Dermis microvascular lymphatic vessel endothelial cell (primary cell): ENCODE results near the gene RUFY1. TPM values are rescaled to one million over a fixed set of nuclear protein-coding genes. Genes with fewer than 3 reads are reported as not detected.

Experiments
- DNase-seq, 2 donors: peaks; one replicate each; pipeline versions ENCODE4 v3.0.0 to v3.0.0-alpha.2; 2010; ENCODE audit warnings: low read depth in 2 of 2
- total RNA-seq: library from RNA; depleted of rRNA; stranded (reverse); fragments of >200 nt; gene quantifications from 2 replicates; pipeline ENCODE4 v1.2.1, GENCODE V29; 2014

The RUFY1 gene
- total RNA-seq, 1 donor from 2014 or later, result 42.6 TPM

GRCh38 chr5:179605026-179605833, 54.9 kb downstream of the RUFY1 start:
- no peak for DNase-seq

- DNase-seq, result no peak
Observed at GRCh38 chr5:179606071-179606909, 55.9 kb downstream of the RUFY1 start.

- DNase-seq, result no peak
Observed at GRCh38 chr5:179606910-179607159, 56.5 kb downstream of the RUFY1 start.

- DNase-seq, result no peak
Observed at GRCh38 chr5:179607160-179607931, 57.0 kb downstream of the RUFY1 start.

- DNase-seq, result no peak
Observed at GRCh38 chr5:179608131-179608581, 57.8 kb downstream of the RUFY1 start.

GRCh38 chr5:179609834-179610108, 59.4 kb downstream of the RUFY1 start:
- no peak for DNase-seq

- DNase-seq, result no peak
Observed at GRCh38 chr5:179610109-179610902, 60.0 kb downstream of the RUFY1 start.

GRCh38 chr5:179610903-179611265, 60.5 kb downstream of the RUFY1 start:
- no peak for DNase-seq

GRCh38 chr5:179612577-179613459, 62.5 kb downstream of the RUFY1 start:
- no peak for DNase-seq

GRCh38 chr5:179613460-179614071, 63.2 kb downstream of the RUFY1 start:
- DNase-seq, result no peak

GRCh38 chr5:179614745-179615144, 64.4 kb downstream of the RUFY1 start:
- no peak for DNase-seq

GRCh38 chr5:179615203-179615602, 64.8 kb downstream of the RUFY1 start:
- no peak for DNase-seq

GRCh38 chr5:179616002-179616594, 65.7 kb downstream of the RUFY1 start:
- DNase-seq, result no peak

- DNase-seq, result no peak
Observed at GRCh38 chr5:179617930-179618329, 67.6 kb downstream of the RUFY1 start.

- no peak for DNase-seq
Observed at GRCh38 chr5:179618923-179619554, 68.7 kb downstream of the RUFY1 start.

- peak in 1 of 2 donors; percentile 39 for DNase-seq
Observed at GRCh38 chr5:179619776-179620175, 69.4 kb downstream of the RUFY1 start.

- no peak for DNase-seq
Observed at GRCh38 chr5:179620293-179620692, 69.9 kb downstream of the RUFY1 start.

- no peak for DNase-seq
Observed at GRCh38 chr5:179620703-179621350, 70.5 kb downstream of the RUFY1 start.
